ENCODE measurements around the gene TBCD. TPM values are rescaled to one million over a fixed set of nuclear protein-coding genes. Genes with fewer than 3 reads are reported as not detected.

TBCD gene
- total RNA-seq, 6 experiments from 2014 or later = 47.3 to 67.6 (median 62.5) TPM

DNA sequence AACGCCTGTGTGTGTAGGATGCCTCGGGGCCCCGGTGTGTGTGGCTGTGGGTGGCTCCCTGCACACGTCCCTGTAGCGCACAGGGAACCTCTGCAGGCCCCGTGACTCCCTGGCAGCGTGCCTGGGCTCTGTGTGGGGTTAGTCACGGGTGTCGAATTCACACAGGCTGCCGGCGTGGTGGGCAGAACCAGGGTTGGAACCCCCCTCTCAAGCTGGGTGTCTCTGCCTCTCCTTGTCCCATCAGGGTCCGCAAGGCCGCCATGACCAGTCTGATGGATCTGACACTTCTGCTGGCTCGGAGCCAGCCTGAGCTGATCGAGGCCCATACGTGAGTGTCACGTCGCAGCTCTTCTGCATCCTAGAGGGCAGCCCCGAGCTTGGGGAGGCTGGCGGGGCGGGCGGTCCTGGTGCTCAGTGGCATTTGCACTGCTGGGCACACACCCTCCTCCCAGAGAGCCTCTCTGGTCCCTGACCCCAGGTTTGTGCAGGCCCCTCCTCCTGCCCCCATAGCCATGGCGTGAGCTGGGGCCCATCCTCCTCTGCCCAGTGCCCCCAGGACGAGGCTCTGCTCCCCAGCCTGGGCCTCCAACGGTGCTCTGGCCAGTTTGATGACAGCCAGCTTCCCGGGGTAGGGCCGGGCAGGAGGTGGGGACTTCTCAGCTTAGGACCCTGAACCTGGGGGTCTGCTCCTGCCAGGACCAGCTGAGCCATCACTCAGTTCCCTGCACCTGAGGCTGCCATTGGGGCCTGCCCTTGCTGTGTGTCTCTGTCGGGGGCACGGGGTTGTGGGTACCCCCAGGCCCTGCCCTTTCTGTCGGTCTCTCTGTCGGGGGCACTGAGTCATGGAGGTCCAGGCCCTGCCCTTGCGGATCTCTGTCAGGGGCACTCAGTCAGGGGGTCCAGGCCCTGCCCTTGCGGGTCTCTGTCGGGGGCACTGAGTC is 176.1 kb downstream of the TBCD start:
- DNase-seq = no peak
- H3K4me1 Mint-ChIP-seq (ENCODE audit: low read depth) = peaks cover 20% of the 10 kb centered on the region
- H3K27me3 Mint-ChIP-seq (ENCODE audit: insufficient read depth) = no peaks in the 10 kb centered on the region
- no peak overlapping the region for H3K27ac Mint-ChIP-seq
- H3K9me3 Mint-ChIP-seq = no peaks in the 10 kb centered on the region
- TF ChIP-seq, protein P1, sequence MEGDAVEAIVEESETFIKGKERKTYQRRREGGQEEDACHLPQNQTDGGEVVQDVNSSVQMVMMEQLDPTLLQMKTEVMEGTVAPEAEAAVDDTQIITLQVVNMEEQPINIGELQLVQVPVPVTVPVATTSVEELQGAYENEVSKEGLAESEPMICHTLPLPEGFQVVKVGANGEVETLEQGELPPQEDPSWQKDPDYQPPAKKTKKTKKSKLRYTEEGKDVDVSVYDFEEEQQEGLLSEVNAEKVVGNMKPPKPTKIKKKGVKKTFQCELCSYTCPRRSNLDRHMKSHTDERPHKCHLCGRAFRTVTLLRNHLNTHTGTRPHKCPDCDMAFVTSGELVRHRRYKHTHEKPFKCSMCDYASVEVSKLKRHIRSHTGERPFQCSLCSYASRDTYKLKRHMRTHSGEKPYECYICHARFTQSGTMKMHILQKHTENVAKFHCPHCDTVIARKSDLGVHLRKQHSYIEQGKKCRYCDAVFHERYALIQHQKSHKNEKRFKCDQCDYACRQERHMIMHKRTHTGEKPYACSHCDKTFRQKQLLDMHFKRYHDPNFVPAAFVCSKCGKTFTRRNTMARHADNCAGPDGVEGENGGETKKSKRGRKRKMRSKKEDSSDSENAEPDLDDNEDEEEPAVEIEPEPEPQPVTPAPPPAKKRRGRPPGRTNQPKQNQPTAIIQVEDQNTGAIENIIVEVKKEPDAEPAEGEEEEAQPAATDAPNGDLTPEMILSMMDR (IDR thresholded peaks at IDR 0.05) = no peak
- H3K4me3 Mint-ChIP-seq = no peak overlapping the region
- peaks cover 32% of the 10 kb centered on the region for H3K36me3 Mint-ChIP-seq (ENCODE audit: low read depth)

DNA sequence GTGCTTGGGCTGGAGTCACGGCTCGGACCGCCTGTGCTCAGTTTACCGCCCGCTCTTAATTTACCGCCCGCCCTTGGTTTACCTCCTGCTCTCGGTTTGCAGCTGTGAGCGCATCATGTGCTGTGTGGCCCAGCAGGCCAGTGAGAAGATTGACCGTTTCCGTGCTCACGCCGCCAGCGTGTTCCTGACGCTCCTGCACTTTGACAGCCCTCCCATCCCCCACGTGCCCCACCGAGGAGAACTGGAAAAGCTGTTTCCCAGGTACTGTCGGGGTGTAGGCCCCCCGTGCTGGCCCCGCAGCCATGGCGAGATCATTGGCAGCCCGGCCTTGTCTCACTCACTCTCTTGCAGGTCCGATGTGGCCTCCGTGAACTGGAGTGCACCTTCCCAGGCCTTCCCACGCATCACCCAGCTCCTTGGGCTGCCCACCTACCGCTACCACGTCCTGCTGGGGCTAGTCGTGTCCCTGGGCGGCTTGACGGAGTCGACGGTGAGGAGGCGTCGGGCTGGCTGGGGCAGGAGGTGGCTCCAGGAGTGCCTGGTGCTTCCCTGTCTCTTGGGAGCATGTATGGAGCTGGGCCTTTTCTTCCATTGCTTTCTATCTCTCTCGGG is 177.3 kb downstream of the TBCD start:
- TF ChIP-seq, protein P1 (IDR thresholded peaks at IDR 0.05) = no peak
- Mint-ChIP-seq H3K4me3 (no peak overlapping the region), H3K27ac (no peak overlapping the region), H3K4me1 (ENCODE audit: low read depth) (peaks cover 20% of the 10 kb centered on the region), H3K36me3 (ENCODE audit: low read depth) (peaks cover 32% of the 10 kb centered on the region), H3K9me3 (no peaks in the 10 kb centered on the region), H3K27me3 (ENCODE audit: insufficient read depth) (no peaks in the 10 kb centered on the region; the same call in 1 of the 2 replicates)
- no peak for DNase-seq

DNA sequence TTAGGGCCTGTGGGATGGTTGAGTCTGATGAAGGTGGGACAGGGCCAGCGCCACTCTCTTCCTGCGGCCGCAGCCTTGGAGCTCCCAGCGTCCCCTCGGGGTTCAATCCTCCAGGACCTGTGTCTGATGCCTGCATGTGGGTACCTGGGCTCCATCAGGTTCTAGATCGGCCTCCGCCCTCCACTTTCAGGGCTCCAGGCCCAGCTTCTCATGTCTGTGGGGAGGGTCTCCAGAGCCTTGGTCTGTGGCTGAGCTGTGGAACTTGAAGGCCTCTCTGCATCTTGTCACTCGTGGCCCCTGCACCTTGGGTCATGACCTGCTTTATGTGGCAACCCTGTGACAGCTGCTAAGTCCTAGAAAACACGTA is 177.8 kb downstream of the TBCD start:
- DNase-seq = no peak
- H3K4me3 Mint-ChIP-seq = no peak overlapping the region

DNA sequence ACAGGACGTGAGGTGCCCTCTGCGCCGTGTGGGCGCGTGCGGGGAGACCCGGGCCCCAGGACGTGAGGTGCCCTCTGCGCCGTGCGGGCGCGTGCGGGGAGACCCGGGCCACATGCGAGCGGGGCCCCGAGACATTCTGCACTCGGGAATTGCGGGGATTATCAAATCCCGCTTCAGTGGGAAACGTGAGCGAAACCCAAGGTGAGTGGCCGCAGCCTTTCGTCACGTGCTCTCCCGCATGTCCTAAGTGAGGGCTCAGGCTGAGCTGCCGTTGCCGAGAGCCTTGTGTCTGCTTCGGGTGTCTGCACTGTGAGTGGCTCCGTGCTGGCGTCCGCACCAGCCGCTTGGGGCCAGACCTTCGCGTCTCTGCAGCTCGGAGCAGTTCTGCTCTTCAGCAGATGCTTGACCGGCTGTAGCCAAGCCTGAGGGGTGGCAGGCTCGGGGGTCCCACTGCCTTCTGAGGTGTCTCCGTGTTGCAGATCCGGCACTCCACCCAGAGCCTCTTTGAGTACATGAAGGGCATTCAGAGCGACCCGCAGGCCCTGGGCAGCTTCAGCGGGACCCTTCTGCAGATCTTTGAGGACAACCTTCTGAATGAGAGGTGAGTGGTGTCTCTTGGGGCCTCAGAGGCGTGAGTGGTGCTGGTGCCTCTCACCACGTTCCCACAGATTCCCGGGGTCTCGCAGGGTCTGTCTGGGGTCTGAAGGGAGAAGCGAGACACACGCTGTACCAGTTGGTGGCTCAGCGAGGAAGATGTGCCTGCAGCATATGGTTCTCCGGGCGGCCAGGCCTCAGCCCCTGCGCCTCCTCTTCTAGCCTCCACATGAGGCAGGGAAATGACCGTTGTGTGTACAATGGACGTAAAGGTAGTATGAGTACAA is 178.4 kb downstream of the TBCD start:
- TF ChIP-seq, protein P1 (IDR thresholded peaks at IDR 0.05) = no peak
- Mint-ChIP-seq H3K27me3 (ENCODE audit: insufficient read depth) (no peaks in the 10 kb centered on the region; the same call in none of the 2 replicates), H3K4me1 (ENCODE audit: low read depth) (peaks cover 20% of the 10 kb centered on the region), H3K27ac (no peak overlapping the region), H3K4me3 (no peak overlapping the region), H3K9me3 (no peaks in the 10 kb centered on the region), H3K36me3 (ENCODE audit: low read depth) (peaks cover 32% of the 10 kb centered on the region)
- DNase-seq = no peak

More for the DNA sequence above, 177.8 kb downstream of the TBCD start:
- Mint-ChIP-seq H3K27ac (no peak overlapping the region), H3K4me1 (ENCODE audit: low read depth) (peaks cover 20% of the 10 kb centered on the region), H3K27me3 (ENCODE audit: insufficient read depth) (no peaks in the 10 kb centered on the region; the same call in 1 of the 2 replicates), H3K36me3 (ENCODE audit: low read depth) (peaks cover 32% of the 10 kb centered on the region), H3K9me3 (no peaks in the 10 kb centered on the region)
- TF ChIP-seq, protein P1 (IDR thresholded peaks at IDR 0.05) = no peak

Measured in HFFc6 (cell line).